Upper lobe of left lung (tissue), 6 donors: ENCODE results near the gene NR1I2. TPM values are rescaled to one million over a fixed set of nuclear protein-coding genes. Genes with fewer than 3 reads are reported as not detected.

Experiments
- ATAC-seq, 2 donors: fragments of 200-7000 bp; cut with Tn5 transposase; one replicate each; pipeline ENCODE4 v1.9.1; 2022; ENCODE audit warnings: mild to moderate bottlenecking in 2 of 2, moderate library complexity in 2 of 2; ENCODE audit not compliant: low FRiP score in 2 of 2
- DNase-seq, 2 donors: peaks; one replicate each; pipeline ENCODE4 v3.0.0-alpha.2; 2019 to 2020
- H3K27ac ChIP-seq, 4 donors: fragments of 200-600 bp; sonication (generic); one replicate each; pipeline ENCODE4 v1.5.1; 2016 to 2019
- H3K27me3 ChIP-seq, 4 donors: fragments of 200-600 bp; sonication (generic); one replicate each; pipeline ENCODE4 v1.5.1; 2017 to 2019
- H3K36me3 ChIP-seq, 4 donors: fragments of 200-600 bp; sonication (generic); one replicate each; pipeline ENCODE4 v1.5.1; 2016 to 2019
- H3K4me1 ChIP-seq, 4 donors: fragments of 200-600 bp; sonication (generic); one replicate each; pipeline ENCODE4 v1.5.1; 2018 to 2019
- H3K4me3 ChIP-seq, 4 donors: fragments of 200-600 bp; sonication (generic); one replicate each; pipeline ENCODE4 v1.5.1; 2017 to 2019; ENCODE audit warnings: mild to moderate bottlenecking in 2 of 4, moderate library complexity in 1 of 4
- H3K9me3 ChIP-seq, 4 donors: fragments of 200-600 bp; sonication (generic); one replicate each; pipeline ENCODE4 v1.5.1; 2018 to 2019
- CTCF ChIP-seq, 6 experiments: fragments of 450-650 bp in 4 of 6; fragments of 200-600 bp in 2 of 6; sonication (generic) in 2 of 6; IDR thresholded peaks; one replicate each; pipeline ENCODE4 v1.5.1; 2016 to 2019; ENCODE audit warnings: antibody characterized with exemption in 6 of 6
- EP300 ChIP-seq, 4 donors: sonication (generic); formaldehyde crosslinking; IDR thresholded peaks; one replicate each; pipeline ENCODE4 v1.5.1; 2017; ENCODE audit warnings: antibody characterized with exemption in 4 of 4, control low read depth in 2 of 4
- POLR2A ChIP-seq, 4 donors: fragments of 450-650 bp; IDR thresholded peaks; one replicate each; pipeline ENCODE4 v1.5.1; 2016 to 2017; ENCODE audit warnings: antibody characterized with exemption in 4 of 4, mild to moderate bottlenecking in 2 of 4
- POLR2AphosphoS5 ChIP-seq, 2 donors: sonication (generic); formaldehyde crosslinking; IDR thresholded peaks; one replicate each; pipeline ENCODE4 v1.5.1; 2017; ENCODE audit warnings: antibody characterized with exemption in 2 of 2
- WGBS, 2 donors: methylation state at CpG; one replicate each; pipeline ENCODE4 v1.1.5; 2017 to 2018; 5-methylcytosine and 5-hydroxymethylcytosine counted together
- total RNA-seq, 6 donors: library from RNA; depleted of rRNA in 4 of 6; stranded (reverse); fragments of >200 nt in 4 of 6; gene quantifications; one replicate each; pipeline versions ENCODE4 v1.1.0 to v1.2.1, GENCODE V29; 2016 to 2021
- donor health status: DM: no; HTN: no; CAD: no; lungs with moderate emphysema.
- donor health status: DM: no; HTN: yes; CAD: no; lungs with severe emphysema.

Gene NR1I2
- total RNA-seq, 6 donors from 2014 or later: 0.22 to 0.46 (median 0.39) TPM; not detected in 2

- WGBS, 2 donors: 92 to 97% methylated on average over 2 of the region's 2 CpGs
- no peak overlapping the region for H3K27ac ChIP-seq
- DNase-seq (no peak), ATAC-seq (peak in 1 of 2 donors; percentile 55)
- H3K4me3 ChIP-seq: no peak overlapping the region
- no peaks in the 10 kb centered on the region for H3K27me3 ChIP-seq
- H3K4me1 ChIP-seq: peaks cover 0 to 3% (median 0%) of the 10 kb centered on the region in 4 donors
- no peaks in the 10 kb centered on the region for H3K9me3 ChIP-seq
- H3K36me3 ChIP-seq: peaks cover 0 to 3% (median 0%) of the 10 kb centered on the region in 4 donors
- no peak for TF ChIP-seq POLR2A (IDR thresholded peaks at IDR 0.05)
- no peak for TF ChIP-seq EP300 (IDR thresholded peaks at IDR 0.05)
- no peak for TF ChIP-seq POLR2AphosphoS5 (IDR thresholded peaks at IDR 0.05)
- TF ChIP-seq CTCF (IDR thresholded peaks at IDR 0.05): no peak
Measured at GRCh38 chr3:119834754-119835370, 53.0 kb downstream of the NR1I2 start.

- peaks cover 0 to 3% (median 0%) of the 10 kb centered on the region in 4 donors for H3K36me3 ChIP-seq
Measured at GRCh38 chr3:119835556-119835955, 53.7 kb downstream of the NR1I2 start.

GRCh38 chr3:119841808-119842471, 60.0 kb downstream of the NR1I2 start:
- 45 to 53% methylated on average over 2 of the region's 2 CpGs for WGBS, 2 donors
- Histone ChIP-seq H3K4me1 (no peaks in the 10 kb centered on the region), H3K27ac (no peak overlapping the region), H3K36me3 (peaks cover 0 to 12% (median 5%) of the 10 kb centered on the region in 4 donors), H3K9me3 (no peaks in the 10 kb centered on the region), H3K27me3 (no peaks in the 10 kb centered on the region), H3K4me3 (no peak overlapping the region)
- TF ChIP-seq CTCF (IDR thresholded peaks at IDR 0.05) (no peak), POLR2A (IDR thresholded peaks at IDR 0.05) (no peak), POLR2AphosphoS5 (IDR thresholded peaks at IDR 0.05) (no peak), EP300 (IDR thresholded peaks at IDR 0.05) (no peak)
- ATAC-seq (no peak), DNase-seq (no peak)

More at GRCh38 chr3:119835556-119835955, 53.7 kb downstream of the NR1I2 start:
- DNase-seq: no peak
- ATAC-seq: no peak
- Histone ChIP-seq H3K4me3 (no peak overlapping the region), H3K9me3 (no peaks in the 10 kb centered on the region), H3K27ac (no peak overlapping the region), H3K4me1 (peaks cover 0 to 3% (median 0%) of the 10 kb centered on the region in 4 donors), H3K27me3 (no peaks in the 10 kb centered on the region)
- no peak for TF ChIP-seq CTCF (IDR thresholded peaks at IDR 0.05)
- no peak for TF ChIP-seq POLR2AphosphoS5 (IDR thresholded peaks at IDR 0.05)
- TF ChIP-seq POLR2A (IDR thresholded peaks at IDR 0.05): no peak
- no peak for TF ChIP-seq EP300 (IDR thresholded peaks at IDR 0.05)

GRCh38 chr3:119849126-119849525, 67.2 kb downstream of the NR1I2 start:
- H3K4me1 ChIP-seq: no peaks in the 10 kb centered on the region
- DNase-seq (no peak), ATAC-seq (no peak)
- H3K27me3 ChIP-seq: no peaks in the 10 kb centered on the region
- TF ChIP-seq EP300 (IDR thresholded peaks at IDR 0.05) (no peak), POLR2A (IDR thresholded peaks at IDR 0.05) (no peak), POLR2AphosphoS5 (IDR thresholded peaks at IDR 0.05) (no peak), CTCF (IDR thresholded peaks at IDR 0.05) (no peak)
- H3K9me3 ChIP-seq: no peaks in the 10 kb centered on the region
- no peak overlapping the region for H3K27ac ChIP-seq
- peaks cover 0 to 7% (median 0%) of the 10 kb centered on the region in 4 donors for H3K36me3 ChIP-seq
- H3K4me3 ChIP-seq: no peak overlapping the region
- 97 to 100% methylated on average over 2 of the region's 2 CpGs for WGBS, 2 donors
